Kidney tubule cell (primary cell): ENCODE data around the gene SUMO3.

Experiments used
- DNase-seq: peaks from one replicate; pipeline ENCODE4 v3.0.0-alpha.2; 2018; ENCODE audit warnings: low spot score

The SUMO3 gene

GRCh38 chr21:44758781-44759627, 58.9 kb downstream of the SUMO3 start:
- no peak for DNase-seq

GRCh38 chr21:44758141-44758561, 59.7 kb downstream of the SUMO3 start:
- no peak for DNase-seq

GRCh38 chr21:44757731-44758130, 60.1 kb downstream of the SUMO3 start:
- no peak for DNase-seq

GRCh38 chr21:44756423-44757185, 61.3 kb downstream of the SUMO3 start:
- DNase-seq, result no peak
